ENCODE data around the gene LAPTM5.

DNA sequence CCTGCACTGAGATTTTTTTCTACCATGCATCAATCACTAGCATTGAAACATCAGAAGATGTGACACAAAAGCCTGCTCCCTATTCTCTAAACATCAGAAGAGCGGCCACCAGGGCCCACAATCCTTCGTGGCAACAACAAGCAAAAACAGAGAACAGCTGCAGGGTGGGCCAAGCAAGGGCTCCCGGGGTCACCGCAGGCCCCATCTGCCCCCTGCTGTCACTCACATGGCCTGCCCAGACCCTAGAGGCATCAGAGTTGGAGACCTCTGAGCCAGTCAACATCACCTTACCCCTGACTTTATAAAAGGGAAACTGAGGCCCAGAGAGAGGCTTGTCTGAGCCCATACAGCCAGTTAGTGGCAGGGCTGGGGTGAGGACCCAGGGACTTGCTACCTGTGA, 1.8 kb downstream of the LAPTM5 start:
- TF ChIP-seq, protein P1, sequence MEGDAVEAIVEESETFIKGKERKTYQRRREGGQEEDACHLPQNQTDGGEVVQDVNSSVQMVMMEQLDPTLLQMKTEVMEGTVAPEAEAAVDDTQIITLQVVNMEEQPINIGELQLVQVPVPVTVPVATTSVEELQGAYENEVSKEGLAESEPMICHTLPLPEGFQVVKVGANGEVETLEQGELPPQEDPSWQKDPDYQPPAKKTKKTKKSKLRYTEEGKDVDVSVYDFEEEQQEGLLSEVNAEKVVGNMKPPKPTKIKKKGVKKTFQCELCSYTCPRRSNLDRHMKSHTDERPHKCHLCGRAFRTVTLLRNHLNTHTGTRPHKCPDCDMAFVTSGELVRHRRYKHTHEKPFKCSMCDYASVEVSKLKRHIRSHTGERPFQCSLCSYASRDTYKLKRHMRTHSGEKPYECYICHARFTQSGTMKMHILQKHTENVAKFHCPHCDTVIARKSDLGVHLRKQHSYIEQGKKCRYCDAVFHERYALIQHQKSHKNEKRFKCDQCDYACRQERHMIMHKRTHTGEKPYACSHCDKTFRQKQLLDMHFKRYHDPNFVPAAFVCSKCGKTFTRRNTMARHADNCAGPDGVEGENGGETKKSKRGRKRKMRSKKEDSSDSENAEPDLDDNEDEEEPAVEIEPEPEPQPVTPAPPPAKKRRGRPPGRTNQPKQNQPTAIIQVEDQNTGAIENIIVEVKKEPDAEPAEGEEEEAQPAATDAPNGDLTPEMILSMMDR (IDR thresholded peaks at IDR 0.05): no peak
- TF ChIP-seq POLR2A (IDR thresholded peaks at IDR 0.05): no peak
